SHP77 (cell line): ENCODE data around the gene CYFIP2.
"Not testable (repeated sequence)": the region's sequence is repeated elsewhere in the genome, so short reads cannot be mapped to it uniquely, and the experiment has no call there.

ENCODE experiments used
- DNase-seq, 2 experiments: peaks; one replicate each; lab custom pipeline; 2025; lab: John Stamatoyannopoulos, UW

Gene CYFIP2

GRCh38 chr5:157390133-157390532 is 124.2 kb downstream of the CYFIP2 start:
- DNase-seq = no peak

DNA sequence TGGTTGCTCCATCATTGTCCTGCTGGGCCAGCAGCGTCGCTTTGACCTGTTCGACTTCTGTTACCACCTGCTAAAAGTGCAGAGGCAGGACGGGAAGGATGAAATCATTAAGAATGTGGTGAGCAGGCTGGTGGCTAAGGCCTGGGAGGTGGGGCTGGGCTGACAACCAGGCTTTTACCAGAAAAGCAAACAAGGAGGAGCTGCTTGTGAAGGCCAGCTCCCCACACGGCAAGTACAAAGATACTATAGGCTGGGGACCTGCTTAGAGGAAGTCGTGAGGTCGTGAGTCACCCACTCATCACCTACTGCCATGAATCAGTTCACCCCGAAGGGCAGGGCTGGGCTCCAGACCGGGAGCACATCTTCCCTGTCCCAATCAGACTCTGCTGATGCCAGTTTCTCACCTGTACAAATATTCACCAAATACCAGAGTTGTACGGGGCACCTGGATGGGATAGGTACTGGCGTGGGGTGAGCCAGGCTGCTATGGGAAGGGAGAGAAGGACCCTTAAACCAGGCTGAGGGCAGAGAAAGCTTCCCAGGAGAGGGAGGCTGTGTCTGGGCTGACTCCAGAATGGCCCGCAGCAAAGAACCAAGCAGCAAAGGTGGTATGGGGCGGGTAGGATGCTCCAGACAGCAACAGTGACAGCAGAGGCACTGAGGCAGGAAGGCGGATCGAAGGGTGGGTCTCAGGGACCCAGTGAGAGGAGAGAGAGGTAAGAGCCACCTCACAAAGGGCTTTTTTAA is 124.8 kb downstream of the CYFIP2 start:
- DNase-seq = peak in 1 of 2 experiments; percentile 3

DNA sequence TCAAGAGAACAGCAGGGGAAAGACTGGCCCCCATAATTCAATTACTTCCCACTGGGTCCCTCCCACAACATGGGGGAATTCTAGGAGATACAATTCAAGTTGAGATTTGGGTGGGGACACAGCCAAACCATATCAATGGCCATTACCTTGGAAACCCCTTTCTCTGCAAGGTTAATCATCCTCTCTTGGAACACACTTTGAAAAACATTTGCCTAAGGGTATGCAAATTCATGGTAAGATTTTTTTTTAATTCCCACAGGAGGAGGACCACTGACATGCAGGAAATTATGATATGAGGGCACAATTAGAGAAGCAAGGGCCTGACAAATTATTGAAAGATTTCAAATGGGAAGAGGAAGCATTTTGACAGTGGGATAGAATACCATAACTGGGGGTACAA is 132.4 kb downstream of the CYFIP2 start:
- no peak for DNase-seq

GRCh38 chr5:157400741-157401495 is 135.0 kb downstream of the CYFIP2 start:
- DNase-seq = no peak

- DNase-seq = no peak
These were observed 149.9 kb downstream of the CYFIP2 start for GRCh38 chr5:157415838-157416237.

DNA sequence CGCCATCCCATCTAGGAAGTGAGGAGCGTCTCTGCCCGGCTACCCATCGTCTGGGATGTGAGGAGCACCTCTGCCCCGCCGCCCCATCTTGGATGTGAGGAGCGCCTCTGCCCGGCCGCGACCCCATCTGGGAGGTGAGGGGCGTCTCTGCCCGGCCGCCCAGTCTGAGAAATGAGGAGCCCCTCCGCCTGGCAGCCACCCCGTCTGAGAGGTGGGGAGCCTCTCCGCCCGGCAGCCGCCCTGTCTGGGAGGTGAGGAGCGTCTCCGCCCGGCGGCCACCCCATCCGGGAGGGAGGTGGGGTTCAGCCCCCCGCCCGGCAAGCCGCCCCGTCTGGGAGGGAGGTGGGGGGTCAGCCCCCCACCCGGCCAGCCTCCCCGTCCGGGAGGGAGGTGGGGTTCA is 153.6 kb downstream of the CYFIP2 start:
- DNase-seq = not testable (repeated sequence)

DNA sequence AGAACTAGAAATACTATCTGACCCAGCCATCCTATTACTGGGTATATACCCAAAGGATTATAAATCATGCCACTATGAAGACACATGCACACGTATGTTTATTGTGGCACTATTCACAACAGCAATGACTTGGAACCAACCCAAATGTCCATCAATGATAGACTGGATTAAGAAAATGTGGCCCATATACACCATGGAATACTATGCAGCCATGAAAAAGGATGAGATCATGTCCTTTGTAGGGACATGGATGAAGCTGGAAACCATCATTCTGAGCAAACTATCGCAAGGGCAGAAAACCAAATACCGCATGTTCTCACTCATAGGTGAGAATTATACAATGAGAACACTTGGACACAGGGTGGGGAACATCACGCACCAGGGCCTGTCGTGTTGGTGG is 164.0 kb downstream of the CYFIP2 start:
- DNase-seq = not testable (repeated sequence)

- DNase-seq = peak in 1 of 2 experiments; percentile 21
These were observed 165.7 kb downstream of the CYFIP2 start for GRCh38 chr5:157431544-157432200.

GRCh38 chr5:157434096-157434495 is 168.2 kb downstream of the CYFIP2 start:
- DNase-seq = no peak

DNA sequence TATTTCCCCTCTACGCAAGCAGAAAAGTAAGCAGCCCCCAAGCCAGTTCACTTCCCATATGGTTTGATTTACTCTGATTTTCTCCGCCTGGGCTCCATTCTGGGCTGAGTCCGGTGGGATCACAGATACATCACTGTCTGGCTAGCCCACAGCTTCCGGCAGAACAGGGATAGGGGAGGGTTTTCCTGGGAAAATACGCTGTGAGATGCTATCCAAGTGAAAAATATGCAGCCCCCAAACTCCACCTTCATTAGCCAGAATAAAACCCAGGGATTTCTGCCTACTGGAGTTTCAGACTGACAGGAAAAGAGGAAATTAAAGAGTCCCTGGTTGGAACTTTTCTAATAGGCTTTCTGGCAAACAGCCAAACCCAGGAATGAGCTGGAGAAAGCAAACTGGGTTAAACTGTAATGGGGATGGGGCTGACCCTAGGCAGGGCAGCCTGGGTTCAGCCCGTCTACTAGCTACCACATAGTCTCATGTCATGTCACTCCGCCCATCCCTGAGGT is 177.2 kb downstream of the CYFIP2 start:
- DNase-seq = no peak

GRCh38 chr5:157444224-157444623 is 178.3 kb downstream of the CYFIP2 start:
- DNase-seq = no peak
